HK-2 (cell line): Measurements from ENCODE around the gene SEPSECS.
A peak's percentile ranks its signal among the peaks of the same experiment; 100 is the strongest.

ENCODE experiments used
- DNase-seq: peaks from one replicate; pipeline ENCODE4 v3.0.0-alpha.2; 2018; ENCODE audit not compliant: unreplicated experiment

The SEPSECS gene

GRCh38 chr4:25159837-25160713 is at the start of gene SEPSECS:
TSS of gene SEPSECS (minus strand) at chr4:25160449. CDS start at chr4:25160369, 80 bp downstream.
- DNase-seq: peak; percentile 95

GRCh38 chr4:25209702-25210101 is 49.5 kb upstream of the SEPSECS start:
- no peak for DNase-seq

- no peak for DNase-seq
Observed at GRCh38 chr4:25207997-25208396, 47.7 kb upstream of the SEPSECS start.

GRCh38 chr4:25198713-25199112 is 38.5 kb upstream of the SEPSECS start:
- no peak for DNase-seq

GRCh38 chr4:25190407-25190806 is 30.2 kb upstream of the SEPSECS start:
- DNase-seq: no peak

GRCh38 chr4:25184056-25184455 is 23.8 kb upstream of the SEPSECS start:
- DNase-seq: no peak

GRCh38 chr4:25182937-25183336 is 22.7 kb upstream of the SEPSECS start:
- no peak for DNase-seq

- DNase-seq: peak; percentile 17
Observed at GRCh38 chr4:25180524-25181131, 20.4 kb upstream of the SEPSECS start.

GRCh38 chr4:25178838-25179261 is 18.6 kb upstream of the SEPSECS start:
- DNase-seq: no peak

GRCh38 chr4:25177147-25177546 is 16.9 kb upstream of the SEPSECS start:
- DNase-seq: no peak

GRCh38 chr4:25174674-25175073 is 14.4 kb upstream of the SEPSECS start:
- no peak for DNase-seq

GRCh38 chr4:25172961-25173915 is 13.0 kb upstream of the SEPSECS start:
- DNase-seq: peak; percentile 44

GRCh38 chr4:25171201-25171865 is 11.1 kb upstream of the SEPSECS start:
- no peak for DNase-seq

GRCh38 chr4:25169446-25169845 is 9.2 kb upstream of the SEPSECS start:
- no peak for DNase-seq

- no peak for DNase-seq
Observed at GRCh38 chr4:25165916-25166315, 5.7 kb upstream of the SEPSECS start.

GRCh38 chr4:25163196-25163595 is 2.9 kb upstream of the SEPSECS start:
- no peak for DNase-seq

- no peak for DNase-seq
Observed at GRCh38 chr4:25162566-25162965, 2.3 kb upstream of the SEPSECS start.

- DNase-seq: no peak
Observed at GRCh38 chr4:25161593-25161950, 1.3 kb upstream of the SEPSECS start.

- DNase-seq: no peak
Observed at GRCh38 chr4:25160714-25161592, 704 bp upstream of the SEPSECS start.

- no peak for DNase-seq
Observed at GRCh38 chr4:25158817-25159216, 1.4 kb downstream of the SEPSECS start.

GRCh38 chr4:25157081-25157480 is 3.2 kb downstream of the SEPSECS start:
- no peak for DNase-seq
